ENCODE results near the gene CMPK2.

Gene CMPK2

GRCh38 chr2:6810961-6811360, 54.7 kb downstream of the CMPK2 start:
- no peak for DNase-seq (ENCODE audit: low read depth)

DNA sequence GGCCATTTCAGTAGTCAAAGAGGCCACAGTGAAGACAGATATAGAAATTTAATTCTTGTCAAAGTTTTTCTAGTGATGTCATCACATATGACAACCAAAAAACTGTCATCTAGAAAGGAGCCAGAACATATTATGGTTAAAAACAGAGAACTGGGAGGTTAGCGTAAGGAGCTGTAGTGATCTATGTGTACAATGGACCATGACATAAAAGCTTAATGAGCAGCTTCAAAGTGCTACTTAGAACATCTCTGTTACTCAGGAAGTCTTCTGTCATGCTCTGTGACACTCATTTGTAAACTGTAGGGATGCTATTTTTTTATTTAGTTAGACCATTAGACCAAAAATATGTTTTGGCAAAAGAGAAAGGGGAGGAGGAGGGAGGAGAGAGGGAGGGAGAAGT, 57.3 kb downstream of the CMPK2 start:
- no peak for DNase-seq (ENCODE audit: low read depth)

DNA sequence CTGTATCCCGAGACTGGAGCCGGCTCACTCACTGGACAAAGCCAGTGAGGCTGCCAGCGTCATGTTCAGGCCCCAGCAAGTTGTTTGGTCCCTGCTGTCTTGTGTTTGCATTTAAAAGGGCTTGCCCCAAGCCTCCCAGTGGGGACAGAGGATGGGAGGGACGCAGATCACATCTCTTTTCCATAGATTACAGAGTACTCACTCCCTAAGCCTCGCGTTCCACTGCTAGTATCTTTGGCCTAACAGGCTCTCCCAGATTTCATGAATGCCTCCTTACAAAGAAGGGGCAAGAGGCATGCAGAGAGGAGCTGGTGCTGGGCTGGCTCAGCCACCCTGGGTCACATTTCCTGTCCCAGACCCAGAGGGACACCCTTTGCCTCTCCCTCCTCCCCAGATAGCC, 59.1 kb downstream of the CMPK2 start:
- no peak for DNase-seq (ENCODE audit: low read depth)

DNA sequence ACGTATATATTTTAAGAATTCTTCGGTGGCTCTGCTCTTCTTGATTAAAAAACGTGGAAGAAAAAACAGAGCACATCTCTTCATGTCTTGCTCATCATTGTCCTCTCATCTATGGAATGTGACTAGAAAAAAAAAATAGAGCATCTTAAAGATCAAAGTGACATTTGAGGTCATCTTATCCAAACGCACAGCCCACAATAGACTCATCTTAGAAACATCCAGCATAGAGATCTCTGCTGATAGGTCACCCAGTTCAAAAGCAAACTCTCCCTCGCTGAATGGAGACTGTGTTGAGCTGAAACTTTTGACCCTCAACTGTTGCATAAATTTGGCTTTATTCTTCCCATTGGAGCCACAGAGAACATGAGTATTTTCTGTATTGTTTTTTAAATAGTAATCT, 65.2 kb downstream of the CMPK2 start:
- no peak for DNase-seq (ENCODE audit: low read depth)
